Esophagus squamous epithelium (tissue), 5 donors: ENCODE data around the gene SHISA4. TPM values are rescaled to one million over a fixed set of nuclear protein-coding genes. Genes with fewer than 3 reads are reported as not detected.
A peak's percentile ranks its signal among the peaks of the same experiment; 100 is the strongest.
"Not testable (repeated sequence)": the region's sequence is repeated elsewhere in the genome, so short reads cannot be mapped to it uniquely, and the experiment has no call there.

ENCODE experiments used
- DNase-seq: peaks from one replicate; lab custom pipeline; 2025; lab: John Stamatoyannopoulos, UW
- H3K27ac ChIP-seq, 4 donors: fragments of 200-600 bp; sonication (generic); one replicate each; pipeline ENCODE4 v1.5.1; 2016 to 2019; ENCODE audit warnings: mild to moderate bottlenecking in 1 of 4
- H3K27me3 ChIP-seq, 4 donors: fragments of 200-600 bp; sonication (generic); 1 replicate in 3 of 4; 2 replicates in 1 of 4; pipeline versions ENCODE4 v1.5.1 to v1.6.0; 2017 to 2021; ENCODE audit warnings: antibody characterized with exemption in 1 of 4
- H3K36me3 ChIP-seq, 3 donors: fragments of 200-600 bp; sonication (generic); one replicate each; pipeline ENCODE4 v1.5.1; 2016 to 2019
- H3K4me1 ChIP-seq, 3 donors: fragments of 200-600 bp; sonication (generic); one replicate each; pipeline ENCODE4 v1.5.1; 2017 to 2019
- H3K4me3 ChIP-seq, 4 donors: fragments of 200-600 bp; sonication (generic); 1 replicate in 3 of 4; 2 replicates in 1 of 4; pipeline ENCODE4 v1.5.1; 2016 to 2019; ENCODE audit warnings: mild to moderate bottlenecking in 2 of 4, moderate library complexity in 1 of 4
- H3K9me3 ChIP-seq, 3 donors: fragments of 200-600 bp; sonication (generic); one replicate each; pipeline ENCODE4 v1.5.1; 2016 to 2019
- POLR2A ChIP-seq, 4 donors: fragments of 450-650 bp; IDR thresholded peaks; one replicate each; pipeline ENCODE4 v1.6.1; 2017; ENCODE audit warnings: antibody characterized with exemption in 4 of 4, mild to moderate bottlenecking in 4 of 4, moderate library complexity in 3 of 4
- WGBS, 2 donors: methylation state at CpG; one replicate each; pipeline ENCODE4 v1.1.5; 2018; 5-methylcytosine and 5-hydroxymethylcytosine counted together
- intact Hi-C: fragments of 100-400 bp; cut with DNase I; formaldehyde crosslinking; loops from one replicate; pipeline ENCODE4 v1.15.0; 2022
- total RNA-seq, 4 donors: library from RNA; depleted of rRNA; stranded (reverse); fragments of >200 nt; gene quantifications; one replicate each; pipeline ENCODE4 v1.1.0, GENCODE V29; 2016
- TF ChIP-seq, protein P1 (sequence below), 6 experiments: fragments of 450-650 bp in 4 of 6; fragments of 200-600 bp in 2 of 6; sonication (generic) in 2 of 6; IDR thresholded peaks; one replicate each; pipeline ENCODE4 v1.5.1; 2016 to 2019; ENCODE audit warnings: antibody characterized with exemption in 6 of 6, mild to moderate bottlenecking in 4 of 6, moderate library complexity in 4 of 6
- donor health status: DM: yes; HTN: yes; CAD: no.

SHISA4 gene
- total RNA-seq, 4 donors from 2014 or later = 3.3 to 12.3 (median 5.6) TPM

DNA sequence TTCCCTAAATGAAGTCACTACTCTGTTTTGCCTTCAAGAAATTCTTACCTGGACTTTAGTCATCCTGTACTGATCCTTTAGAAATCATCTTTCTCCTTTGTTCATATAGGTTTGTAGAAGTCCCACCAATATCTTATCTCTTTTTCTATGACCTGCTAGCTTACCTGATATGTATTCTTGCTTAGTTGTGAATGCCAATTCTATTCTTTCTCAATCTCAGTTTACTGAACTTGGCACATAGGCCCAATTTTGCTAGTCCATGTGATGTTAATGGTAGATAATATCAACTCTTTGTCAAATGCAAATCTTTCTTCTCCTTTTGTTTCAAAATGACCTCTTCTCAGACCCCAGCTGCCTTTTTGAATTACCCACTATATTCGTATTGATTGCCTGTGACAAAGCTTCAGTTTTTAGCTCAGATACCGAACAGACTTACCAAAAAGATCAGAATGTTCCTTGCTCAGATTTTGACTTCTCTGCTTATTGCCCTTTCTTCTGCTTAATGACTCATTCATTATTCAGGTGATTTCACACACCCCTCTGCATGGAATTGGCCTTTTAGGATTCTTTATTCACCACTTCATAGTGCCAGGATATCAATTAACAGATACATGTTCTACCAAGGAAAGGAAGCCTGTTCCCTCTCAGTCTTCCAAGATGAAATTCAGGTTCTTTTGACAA lies 39.2 kb upstream of the SHISA4 start:
- Histone ChIP-seq H3K36me3 (peaks cover 14 to 72% (median 24%) of the 10 kb centered on the region in 3 donors), H3K9me3 (no peaks in the 10 kb centered on the region), H3K4me3 (no peak overlapping the region), H3K4me1 (no peaks in the 10 kb centered on the region), H3K27ac (peak overlapping the region in 3 of 4 donors; percentile 5 to 54 (median 53)), H3K27me3 (no peaks in the 10 kb centered on the region)
- WGBS, 2 donors = 73 to 75% methylated on average over 2 of the region's 2 CpGs
- intact Hi-C loops = no loop called here
- TF ChIP-seq, protein P1, sequence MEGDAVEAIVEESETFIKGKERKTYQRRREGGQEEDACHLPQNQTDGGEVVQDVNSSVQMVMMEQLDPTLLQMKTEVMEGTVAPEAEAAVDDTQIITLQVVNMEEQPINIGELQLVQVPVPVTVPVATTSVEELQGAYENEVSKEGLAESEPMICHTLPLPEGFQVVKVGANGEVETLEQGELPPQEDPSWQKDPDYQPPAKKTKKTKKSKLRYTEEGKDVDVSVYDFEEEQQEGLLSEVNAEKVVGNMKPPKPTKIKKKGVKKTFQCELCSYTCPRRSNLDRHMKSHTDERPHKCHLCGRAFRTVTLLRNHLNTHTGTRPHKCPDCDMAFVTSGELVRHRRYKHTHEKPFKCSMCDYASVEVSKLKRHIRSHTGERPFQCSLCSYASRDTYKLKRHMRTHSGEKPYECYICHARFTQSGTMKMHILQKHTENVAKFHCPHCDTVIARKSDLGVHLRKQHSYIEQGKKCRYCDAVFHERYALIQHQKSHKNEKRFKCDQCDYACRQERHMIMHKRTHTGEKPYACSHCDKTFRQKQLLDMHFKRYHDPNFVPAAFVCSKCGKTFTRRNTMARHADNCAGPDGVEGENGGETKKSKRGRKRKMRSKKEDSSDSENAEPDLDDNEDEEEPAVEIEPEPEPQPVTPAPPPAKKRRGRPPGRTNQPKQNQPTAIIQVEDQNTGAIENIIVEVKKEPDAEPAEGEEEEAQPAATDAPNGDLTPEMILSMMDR (IDR thresholded peaks at IDR 0.05) = no peak
- no peak for TF ChIP-seq POLR2A (IDR thresholded peaks at IDR 0.05)
- DNase-seq = no peak

DNA sequence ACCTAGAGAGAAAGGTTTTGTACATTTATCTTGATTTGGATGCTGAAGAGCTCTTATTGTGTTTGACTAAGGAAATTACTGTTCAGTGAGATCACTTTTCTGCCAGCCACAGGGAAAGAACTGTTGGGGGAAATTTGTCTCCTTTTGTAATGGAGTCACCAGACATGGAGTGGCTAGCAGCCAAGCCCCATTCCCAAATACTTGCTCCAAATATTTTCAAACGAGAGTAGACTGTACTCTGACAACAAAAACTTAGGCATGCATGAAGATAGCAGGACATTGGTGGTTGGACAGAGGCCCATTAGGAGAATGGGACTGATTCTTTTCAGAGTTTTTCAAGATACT lies 38.7 kb upstream of the SHISA4 start:
- no peaks in the 10 kb centered on the region for H3K27me3 ChIP-seq
- WGBS, 2 donors = 15 to 21% methylated on average over 1 of the region's 1 CpG
- no peaks in the 10 kb centered on the region for H3K4me1 ChIP-seq
- H3K27ac ChIP-seq = peak overlapping the region in 3 of 4 donors; percentile 23 to 54 (median 53)
- H3K36me3 ChIP-seq = peaks cover 17 to 77% (median 28%) of the 10 kb centered on the region in 3 donors
- intact Hi-C loops = no loop called here
- no peaks in the 10 kb centered on the region for H3K9me3 ChIP-seq
- TF ChIP-seq, protein P1 (IDR thresholded peaks at IDR 0.05) = no peak
- TF ChIP-seq POLR2A (IDR thresholded peaks at IDR 0.05) = no peak
- H3K4me3 ChIP-seq = no peak overlapping the region
- no peak for DNase-seq

DNA sequence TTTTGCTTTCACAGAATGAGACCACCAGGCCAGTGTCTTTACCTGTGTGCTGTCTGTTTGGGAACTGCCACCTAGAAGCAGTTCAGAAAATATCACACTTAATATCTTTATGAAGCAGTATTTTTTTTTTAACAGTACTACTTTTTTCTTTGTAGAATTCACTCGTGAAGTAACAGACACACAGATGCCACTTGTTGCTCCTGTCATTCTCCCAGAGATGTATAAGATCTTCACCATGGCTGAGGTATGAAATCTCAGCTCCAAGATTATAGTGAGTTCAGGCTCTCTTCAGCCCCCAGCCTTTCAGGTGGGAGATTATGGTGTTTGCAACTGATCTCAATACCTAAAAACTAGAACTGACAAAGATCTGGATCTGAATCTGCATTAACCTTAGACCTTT lies 36.7 kb upstream of the SHISA4 start:
- DNase-seq = no peak
- WGBS, 2 donors = 75 to 83% methylated on average over 1 of the region's 1 CpG
- Histone ChIP-seq H3K9me3 (no peaks in the 10 kb centered on the region), H3K4me1 (no peaks in the 10 kb centered on the region), H3K36me3 (peaks cover 17 to 96% (median 28%) of the 10 kb centered on the region in 3 donors), H3K27ac (no peak overlapping the region), H3K27me3 (no peaks in the 10 kb centered on the region), H3K4me3 (no peak overlapping the region)
- intact Hi-C loops = no loop called here
- no peak for TF ChIP-seq POLR2A (IDR thresholded peaks at IDR 0.05)
- TF ChIP-seq, protein P1 (IDR thresholded peaks at IDR 0.05) = no peak

DNA sequence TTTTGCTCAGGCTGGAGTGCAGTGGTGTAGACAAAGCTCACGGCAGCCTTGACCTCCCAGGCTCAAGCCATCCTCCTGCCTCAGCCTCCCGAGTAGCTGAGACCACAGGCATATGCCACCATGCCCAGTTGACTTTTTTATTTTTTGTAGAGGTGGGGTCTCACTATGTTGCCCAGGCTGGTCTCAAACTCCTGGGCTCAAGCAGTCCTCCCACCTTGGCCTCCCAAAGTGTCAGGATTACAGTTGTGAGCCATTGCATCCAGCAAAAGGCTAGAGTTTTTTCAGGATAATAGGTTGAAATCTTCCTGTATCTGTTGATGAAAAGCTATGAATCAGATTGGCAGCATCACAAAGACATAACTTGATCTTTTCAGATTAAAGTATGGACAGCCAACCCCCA lies 32.0 kb upstream of the SHISA4 start:
- DNase-seq, H3K4me3 ChIP-seq, H3K27me3 ChIP-seq, H3K27ac ChIP-seq, H3K4me1 ChIP-seq, H3K9me3 ChIP-seq, intact Hi-C loops: not testable (repeated sequence)
- WGBS, 2 donors = 86 to 100% methylated on average over 2 of the region's 2 CpGs
- peaks cover 18 to 99% (median 32%) of the 10 kb centered on the region in 3 donors for H3K36me3 ChIP-seq

DNA sequence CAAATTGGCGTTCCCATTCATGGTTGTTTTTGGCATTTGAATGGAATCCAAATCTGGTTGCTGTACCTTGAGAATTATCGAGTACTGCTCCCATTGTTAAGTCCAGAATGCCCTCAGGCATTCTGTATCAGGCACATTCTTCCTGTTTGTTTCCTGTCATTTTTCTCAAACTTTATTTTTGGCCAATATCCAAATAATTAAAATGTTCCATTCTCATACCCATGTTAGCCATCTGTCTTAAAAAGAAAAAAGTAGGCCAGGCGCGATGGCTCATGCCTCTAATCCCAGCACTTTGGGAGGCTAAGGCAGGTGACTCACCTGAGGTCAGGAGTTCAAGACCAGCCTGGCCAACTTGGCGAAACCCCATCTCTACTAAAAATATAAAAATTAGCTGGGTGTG lies 29.3 kb upstream of the SHISA4 start:
- H3K36me3 ChIP-seq = peaks cover 9 to 99% (median 15%) of the 10 kb centered on the region in 3 donors
- intact Hi-C loops = no loop called here

More for the DNA sequence above, 29.3 kb upstream of the SHISA4 start:
- peaks cover 0 to 7% (median 0%) of the 10 kb centered on the region in 3 donors for H3K4me1 ChIP-seq
- TF ChIP-seq POLR2A (IDR thresholded peaks at IDR 0.05) = no peak
- TF ChIP-seq, protein P1 (IDR thresholded peaks at IDR 0.05) = no peak
- no peaks in the 10 kb centered on the region for H3K27me3 ChIP-seq
- WGBS, 2 donors = 70 to 73% methylated on average over 5 of the region's 5 CpGs
- H3K4me3 ChIP-seq = no peak overlapping the region
- no peaks in the 10 kb centered on the region for H3K9me3 ChIP-seq
- DNase-seq = no peak
- H3K27ac ChIP-seq = no peak overlapping the region
